Measurements from ENCODE around the gene STX8.
"Not testable (repeated sequence)": the region's sequence is repeated elsewhere in the genome, so short reads cannot be mapped to it uniquely, and the experiment has no call there.

Gene STX8

DNA sequence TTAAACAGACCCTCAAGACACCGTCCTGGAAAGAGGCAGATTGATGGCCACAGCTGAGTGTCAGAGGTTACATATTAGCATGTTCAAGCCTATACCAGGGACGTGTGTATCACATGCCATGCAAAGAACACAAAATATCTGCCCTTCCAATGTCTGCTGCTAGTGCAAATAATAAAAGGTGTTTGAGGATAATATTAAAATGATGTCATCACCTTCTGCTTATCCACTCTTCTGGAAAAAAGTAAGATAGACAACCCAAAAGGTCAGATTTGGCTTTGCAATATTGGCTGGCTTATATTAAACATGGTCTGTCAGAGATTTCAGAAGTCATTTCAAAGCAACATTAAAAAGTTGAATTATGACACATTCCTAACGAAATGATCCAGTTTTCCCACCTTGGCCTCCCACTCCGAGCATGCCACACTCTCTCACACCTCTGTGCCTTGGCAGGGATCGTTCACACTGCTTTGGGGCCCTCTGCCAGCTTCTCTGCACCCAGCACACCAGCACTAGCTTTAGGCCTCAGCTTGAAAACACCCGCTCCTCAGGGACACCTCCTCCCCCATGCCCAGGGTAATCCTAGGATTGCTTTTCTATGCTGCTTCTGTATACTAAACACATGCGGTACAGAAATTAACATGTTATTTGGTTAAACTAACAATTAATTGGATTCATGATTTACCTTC lies 306.1 kb downstream of the STX8 start:
- peak in 28 of 58 donors; percentile 7 to 73 (median 20) for DNase-seq

DNA sequence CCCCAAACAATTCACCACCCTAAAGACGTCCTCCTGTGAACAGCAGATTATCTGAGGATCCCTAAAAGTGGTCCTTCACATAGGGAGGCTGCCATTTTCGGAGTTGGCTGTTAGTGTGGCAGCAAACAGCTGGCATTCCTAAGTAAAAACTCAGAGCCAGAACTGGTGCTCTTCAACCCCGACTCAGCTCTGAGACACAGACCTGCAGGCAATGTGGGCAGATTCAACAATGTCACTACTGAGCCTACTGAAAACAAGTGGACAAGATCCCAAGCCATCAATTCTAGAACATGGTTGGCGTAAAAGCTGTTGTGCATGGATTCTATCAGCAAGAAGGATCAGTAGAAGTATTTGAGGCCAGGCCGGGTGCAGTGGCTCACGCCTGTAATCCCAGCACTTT lies 307.1 kb downstream of the STX8 start:
- DNase-seq = no peak

DNA sequence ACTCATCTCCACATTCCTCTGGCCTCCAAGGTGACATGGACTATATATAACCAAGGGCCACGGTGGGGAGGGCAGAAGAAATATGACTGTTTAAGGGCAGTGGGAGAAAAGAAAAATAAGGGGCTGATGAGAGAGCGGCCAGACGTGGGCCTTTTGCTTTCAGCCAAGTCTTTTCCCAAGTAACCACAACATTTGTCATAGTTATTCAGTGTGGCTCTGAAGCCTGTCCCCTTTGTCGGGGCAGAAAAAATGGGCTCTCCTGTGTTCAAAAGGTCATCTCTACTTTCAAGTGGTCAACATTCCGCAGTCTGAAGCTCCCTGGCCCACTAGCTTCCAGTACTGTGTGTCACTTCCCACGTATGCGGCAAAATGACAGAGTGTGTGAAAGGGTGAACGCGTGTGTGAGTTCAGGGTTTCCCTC lies 308.9 kb downstream of the STX8 start:
- DNase-seq = no peak

DNA sequence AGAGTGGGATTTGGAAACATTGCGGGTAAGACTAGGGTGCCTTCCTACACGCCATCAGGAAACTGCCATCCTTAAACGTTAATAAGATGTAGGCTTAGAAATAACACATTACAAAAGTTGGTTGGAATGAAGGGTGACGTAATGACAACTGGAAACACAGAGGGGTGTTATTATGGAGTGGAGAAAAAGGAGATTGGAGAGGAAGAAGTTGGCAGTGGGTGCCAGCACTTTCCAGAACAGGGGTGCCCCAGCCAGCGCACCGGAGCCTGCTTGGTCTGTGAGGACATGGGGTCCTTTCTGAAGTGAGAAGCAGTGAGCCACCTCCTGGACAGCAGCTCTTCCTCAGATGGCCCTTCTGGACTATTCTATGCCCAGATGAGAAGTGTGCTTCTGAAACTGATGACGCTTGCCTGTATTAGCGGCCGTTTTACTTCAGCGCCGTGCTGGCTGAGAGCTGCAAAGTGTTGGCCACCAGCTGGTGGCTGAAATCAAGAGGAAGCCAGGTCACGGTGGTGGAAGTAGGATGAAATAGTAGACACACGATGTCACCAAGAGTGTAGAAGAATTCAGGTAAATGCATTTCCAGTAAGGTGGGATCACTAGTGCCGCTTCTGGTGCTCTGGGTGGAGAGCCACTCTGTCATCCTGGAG lies 309.5 kb downstream of the STX8 start:
- DNase-seq = no peak

- no peak for DNase-seq
Observed at GRCh38 chr17:9261081-9262012, 314.3 kb downstream of the STX8 start.

DNA sequence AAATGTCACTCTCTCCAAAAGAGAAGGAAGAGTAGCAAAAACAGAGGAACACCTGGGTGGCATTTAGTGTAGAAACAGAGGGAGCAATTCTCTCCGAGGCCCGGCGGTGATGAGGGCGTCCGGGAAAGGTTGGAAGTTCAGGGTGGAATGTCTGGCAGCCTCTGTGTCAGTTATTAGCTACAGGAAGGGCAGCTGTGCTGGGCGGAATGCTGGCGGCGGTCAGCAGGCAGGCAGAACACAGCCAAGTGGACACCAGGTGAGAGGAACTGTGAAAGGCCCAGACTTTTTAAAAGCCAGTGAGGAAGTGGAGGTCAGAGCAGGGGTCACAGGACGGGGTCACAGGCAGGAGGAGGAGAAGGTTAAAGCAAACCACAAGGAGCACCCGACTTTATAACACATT lies 316.2 kb downstream of the STX8 start:
- no peak for DNase-seq

DNA sequence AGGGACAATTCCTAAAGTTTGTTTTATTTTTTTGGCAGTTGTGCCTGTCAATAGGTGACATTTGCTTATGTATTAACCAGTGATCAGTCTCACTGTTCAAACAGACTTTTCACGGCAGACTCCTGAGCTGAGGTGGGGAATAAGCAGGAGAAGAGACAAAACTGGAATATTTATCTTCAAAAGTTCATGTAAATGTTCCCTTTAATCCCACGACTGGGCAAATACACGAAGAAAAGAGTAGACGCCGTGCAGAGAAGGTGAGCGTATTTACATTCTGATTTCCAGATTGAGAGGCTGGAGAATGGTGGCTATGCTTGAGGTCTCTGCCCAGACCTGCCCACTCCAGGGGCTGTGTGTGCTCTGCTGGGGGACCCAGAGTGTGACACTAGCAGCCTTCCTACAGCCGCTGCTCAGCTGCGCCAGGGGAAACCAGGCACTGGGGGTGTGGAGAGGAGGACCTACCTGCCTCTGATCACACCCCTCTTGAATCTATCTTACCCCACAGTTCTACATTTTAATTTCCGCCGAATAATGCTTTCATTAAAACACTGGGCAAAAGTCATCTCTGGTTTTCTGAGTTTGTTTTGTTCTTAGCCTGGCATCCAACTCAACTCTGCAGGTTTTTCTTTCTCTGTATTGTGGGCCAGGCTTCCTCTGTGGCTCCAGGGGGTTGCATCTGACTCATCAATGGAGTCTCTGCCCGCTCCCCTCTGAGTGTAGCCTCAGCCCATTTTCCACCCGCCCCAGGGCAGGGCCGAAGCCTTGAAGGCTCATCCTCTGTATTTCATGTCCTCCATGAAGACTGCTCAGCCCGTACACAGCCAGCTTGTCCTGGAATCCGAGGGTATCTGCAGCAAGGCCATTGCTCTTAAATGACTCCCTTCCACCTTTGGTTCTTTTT lies 317.3 kb downstream of the STX8 start:
- no peak for DNase-seq

GRCh38 chr17:9257630-9257965 lies 318.0 kb downstream of the STX8 start:
- not testable (repeated sequence) for DNase-seq

GRCh38 chr17:9256751-9257629 lies 318.6 kb downstream of the STX8 start:
- DNase-seq = no peak

GRCh38 chr17:9256361-9256750 lies 319.3 kb downstream of the STX8 start:
- DNase-seq = no peak

DNA sequence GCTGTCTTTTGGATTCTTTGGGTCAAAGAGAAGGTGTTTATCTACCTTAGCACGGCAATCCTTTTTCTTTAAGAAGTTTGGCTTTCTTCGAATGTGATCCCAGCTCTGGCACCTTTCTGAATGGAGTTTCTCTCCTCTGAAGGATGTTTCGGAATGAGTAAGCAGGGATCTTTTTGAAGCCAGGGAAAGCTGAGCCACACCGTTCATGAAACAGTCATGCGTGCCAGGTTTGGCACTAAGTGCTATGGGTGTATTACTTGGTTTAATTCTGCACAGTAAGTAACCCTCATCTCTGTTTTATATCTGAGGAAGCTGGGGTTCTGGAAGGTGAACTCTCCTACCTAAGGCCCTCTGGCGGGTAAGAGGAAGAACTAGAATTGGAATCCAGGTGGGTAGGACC lies 319.8 kb downstream of the STX8 start:
- no peak for DNase-seq

- no peak for DNase-seq
Observed at GRCh38 chr17:9254841-9255240, 320.8 kb downstream of the STX8 start.

GRCh38 chr17:9253308-9253707 lies 322.3 kb downstream of the STX8 start:
- DNase-seq = no peak

- no peak for DNase-seq
Observed at GRCh38 chr17:9251273-9251672, 324.3 kb downstream of the STX8 start.

GRCh38 chr17:9249245-9249953 lies 326.2 kb downstream of the STX8 start:
- no peak for DNase-seq

- DNase-seq = peak in 41 of 58 donors; percentile 10 to 64 (median 39)
Observed at GRCh38 chr17:9247401-9247938, 328.1 kb downstream of the STX8 start.

DNA sequence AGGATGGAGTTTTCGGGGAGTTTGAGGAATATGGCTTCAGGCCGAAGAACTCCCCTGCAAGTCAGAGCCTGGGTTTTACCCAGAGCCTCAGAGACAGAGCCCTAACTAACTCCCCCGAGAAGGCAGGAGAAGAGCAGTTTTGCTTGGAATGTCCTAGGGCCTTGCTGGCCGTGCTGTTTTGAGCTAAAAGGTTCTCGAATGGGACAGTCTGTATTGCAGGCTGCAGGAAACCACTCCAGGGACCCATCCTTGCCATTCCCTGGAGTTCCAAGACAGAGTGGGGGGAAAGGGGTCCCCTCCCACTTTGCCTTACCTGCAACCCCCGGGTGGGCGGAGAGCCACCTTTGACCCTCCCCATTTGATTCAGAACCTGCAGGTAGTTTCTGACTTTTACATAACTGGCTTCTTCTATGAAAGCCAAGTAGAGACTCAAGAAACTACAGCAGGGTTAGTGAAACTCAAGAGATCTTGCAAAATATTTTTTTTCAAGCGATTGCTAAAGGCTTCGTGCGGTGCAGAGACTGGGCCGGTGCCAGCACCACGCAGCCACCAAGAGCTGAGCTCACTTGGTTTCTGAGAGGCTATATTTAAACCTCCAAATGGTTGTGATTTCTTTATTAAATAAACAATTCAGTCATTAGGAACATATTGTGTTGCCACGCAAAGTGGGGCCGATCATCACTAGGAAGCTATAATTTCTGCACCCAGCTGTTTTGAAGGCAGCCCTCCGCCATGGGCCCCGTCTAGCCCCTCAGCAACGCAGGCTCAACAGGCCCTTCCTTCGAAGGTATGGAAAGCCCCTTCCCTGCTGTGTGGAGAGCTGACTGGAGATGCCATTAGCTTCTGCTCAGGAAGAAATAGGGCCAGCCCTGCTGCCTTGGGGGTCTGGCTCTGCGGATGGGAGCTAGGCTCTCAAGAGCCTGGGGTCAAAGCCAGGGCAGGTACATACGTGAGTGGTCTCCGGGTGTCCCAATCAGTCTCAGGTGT lies 331.3 kb downstream of the STX8 start:
- DNase-seq = peak in 23 of 58 donors; percentile 10 to 76 (median 28)

DNA sequence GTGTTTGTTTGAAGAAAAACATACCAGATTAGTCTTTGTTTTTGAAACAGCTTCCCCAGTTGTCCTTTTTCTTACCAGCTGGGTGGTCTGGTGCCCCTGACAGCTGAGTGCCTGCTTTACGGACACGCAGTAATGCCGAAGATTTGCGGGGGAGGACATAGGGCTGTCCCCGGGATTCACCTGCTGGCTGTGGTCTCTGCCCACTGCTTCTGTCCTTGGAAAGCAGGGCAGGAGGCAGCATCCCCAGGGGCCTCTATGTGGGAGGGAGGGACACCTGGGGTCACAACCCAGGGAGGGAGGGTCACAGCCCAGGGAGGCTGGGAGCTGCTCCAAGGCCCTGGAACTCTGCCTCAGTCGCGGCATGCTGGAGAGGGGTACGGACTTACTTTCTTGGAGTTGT lies 332.6 kb downstream of the STX8 start:
- no peak for DNase-seq
